T-helper 9 cell (primary cell): Measurements from ENCODE around the gene TFPI.
"Not testable (repeated sequence)": the region's sequence is repeated elsewhere in the genome, so short reads cannot be mapped to it uniquely, and the experiment has no call there.

Source experiments
- DNase-seq: peaks from one replicate; pipeline ENCODE4 v3.0.0-alpha.2; 2020

TFPI gene

DNA sequence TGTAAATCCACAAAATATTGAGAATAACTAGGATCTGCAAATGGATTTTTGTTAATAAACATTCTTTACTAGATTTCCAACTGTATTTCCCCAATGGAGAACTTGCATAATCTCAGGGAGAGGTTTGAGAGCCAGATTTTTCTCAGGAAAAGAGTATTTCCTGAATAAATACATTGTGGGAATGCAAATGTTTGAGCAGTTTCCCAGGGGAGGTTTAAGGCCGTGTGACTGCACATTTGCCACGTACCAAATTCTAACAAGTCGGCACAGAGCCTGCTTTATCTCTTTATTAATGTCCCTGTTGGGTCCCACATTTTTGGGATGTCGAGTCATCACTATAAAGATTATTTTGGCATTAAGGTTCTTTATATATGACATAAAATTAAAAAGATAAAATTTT lies 27.0 kb downstream of the TFPI start:
- DNase-seq: no peak

DNA sequence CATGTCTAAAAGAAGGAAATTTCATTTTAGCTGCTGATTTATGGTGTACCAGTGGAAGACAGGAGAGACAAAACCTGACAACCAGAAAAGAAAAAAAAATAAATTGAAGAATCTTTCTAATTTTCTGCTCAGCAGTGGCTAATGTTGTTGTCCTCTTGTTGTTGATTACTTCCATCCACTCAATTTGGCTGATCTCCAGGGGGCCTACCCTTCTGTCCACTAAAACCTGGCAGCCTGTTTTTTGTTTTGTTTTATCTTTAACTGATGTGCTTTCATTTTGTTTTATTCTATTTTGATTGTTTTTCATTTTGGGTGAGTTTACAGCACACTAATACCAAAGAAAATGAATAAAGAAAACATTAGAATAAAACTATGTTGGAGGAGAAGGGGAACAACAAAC lies 27.4 kb downstream of the TFPI start:
- no peak for DNase-seq

GRCh38 chr2:187525163-187525900 lies 28.9 kb downstream of the TFPI start:
- DNase-seq: no peak

DNA sequence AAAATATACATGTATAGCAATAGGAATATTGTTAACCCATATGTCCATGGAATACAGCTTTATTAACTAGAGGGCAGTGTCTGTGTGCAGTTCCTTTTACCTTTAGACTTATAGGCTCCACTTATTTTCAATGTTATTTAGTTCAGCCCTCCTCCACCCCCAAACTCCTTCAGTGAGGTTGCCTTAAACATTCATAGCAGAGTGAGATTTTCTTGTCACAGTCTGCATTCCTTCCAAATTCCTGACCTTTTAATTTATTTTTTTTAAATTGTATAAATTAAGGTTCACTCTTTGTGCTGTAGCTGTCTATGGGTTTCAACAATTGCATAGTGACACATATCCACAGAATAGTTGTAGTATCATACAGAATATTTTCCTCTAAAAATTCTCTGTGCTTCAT lies 30.9 kb downstream of the TFPI start:
- DNase-seq: no peak

DNA sequence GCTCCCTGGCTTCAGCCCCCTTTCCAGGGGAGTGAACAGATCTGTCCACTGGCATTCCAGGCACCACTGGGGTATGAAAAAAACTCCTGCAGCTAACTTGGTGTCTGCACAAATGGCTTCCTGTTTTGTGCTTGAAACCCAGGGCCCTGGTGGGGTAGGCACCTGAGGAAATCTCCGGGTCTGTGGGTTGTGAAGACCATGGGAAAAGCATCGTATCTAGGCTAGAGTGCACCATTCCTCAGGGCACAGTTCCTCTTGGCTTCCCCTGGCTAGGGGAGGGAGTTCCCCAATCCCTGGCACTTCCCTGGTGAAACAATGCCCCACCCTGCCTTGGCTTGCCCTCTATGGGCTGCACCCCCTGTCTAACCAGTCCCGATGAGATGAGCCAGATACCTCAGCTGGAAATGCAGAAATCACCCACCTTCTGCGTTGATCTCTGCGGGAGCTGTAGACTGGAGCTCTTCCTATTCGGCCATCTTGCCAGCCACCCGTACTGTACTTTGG lies 34.1 kb downstream of the TFPI start:
- no peak for DNase-seq

GRCh38 chr2:187519419-187520120 lies 34.7 kb downstream of the TFPI start:
- DNase-seq: no peak

DNA sequence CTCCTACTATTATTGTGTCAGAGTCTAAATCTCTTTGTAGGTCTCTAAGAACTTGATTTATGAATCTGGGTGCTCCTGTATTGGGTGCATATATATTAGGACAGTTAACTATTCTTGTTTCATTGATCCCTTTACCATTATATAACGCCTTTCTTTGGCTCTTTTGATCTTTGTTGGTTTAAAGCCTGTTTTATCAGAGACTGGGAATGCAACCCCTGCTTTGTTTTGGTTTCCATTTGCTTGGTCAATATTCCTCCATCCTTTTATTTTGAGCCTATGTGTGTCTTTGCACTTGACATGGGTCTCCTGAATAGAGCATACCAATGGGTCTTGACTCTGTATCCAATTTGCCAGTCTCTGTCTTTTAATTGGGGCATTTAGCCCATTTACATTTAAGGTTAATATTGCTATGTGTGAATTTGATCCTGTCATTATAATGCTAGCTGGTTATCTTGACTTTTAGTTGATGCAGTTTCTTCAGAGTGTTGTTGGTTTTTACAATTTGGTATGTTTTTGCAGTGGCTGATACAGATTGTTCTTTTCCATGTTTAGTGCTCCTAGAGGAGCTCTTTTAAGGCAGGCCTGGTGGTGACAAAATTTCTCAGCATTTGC lies 36.4 kb downstream of the TFPI start:
- DNase-seq: not testable (repeated sequence)

DNA sequence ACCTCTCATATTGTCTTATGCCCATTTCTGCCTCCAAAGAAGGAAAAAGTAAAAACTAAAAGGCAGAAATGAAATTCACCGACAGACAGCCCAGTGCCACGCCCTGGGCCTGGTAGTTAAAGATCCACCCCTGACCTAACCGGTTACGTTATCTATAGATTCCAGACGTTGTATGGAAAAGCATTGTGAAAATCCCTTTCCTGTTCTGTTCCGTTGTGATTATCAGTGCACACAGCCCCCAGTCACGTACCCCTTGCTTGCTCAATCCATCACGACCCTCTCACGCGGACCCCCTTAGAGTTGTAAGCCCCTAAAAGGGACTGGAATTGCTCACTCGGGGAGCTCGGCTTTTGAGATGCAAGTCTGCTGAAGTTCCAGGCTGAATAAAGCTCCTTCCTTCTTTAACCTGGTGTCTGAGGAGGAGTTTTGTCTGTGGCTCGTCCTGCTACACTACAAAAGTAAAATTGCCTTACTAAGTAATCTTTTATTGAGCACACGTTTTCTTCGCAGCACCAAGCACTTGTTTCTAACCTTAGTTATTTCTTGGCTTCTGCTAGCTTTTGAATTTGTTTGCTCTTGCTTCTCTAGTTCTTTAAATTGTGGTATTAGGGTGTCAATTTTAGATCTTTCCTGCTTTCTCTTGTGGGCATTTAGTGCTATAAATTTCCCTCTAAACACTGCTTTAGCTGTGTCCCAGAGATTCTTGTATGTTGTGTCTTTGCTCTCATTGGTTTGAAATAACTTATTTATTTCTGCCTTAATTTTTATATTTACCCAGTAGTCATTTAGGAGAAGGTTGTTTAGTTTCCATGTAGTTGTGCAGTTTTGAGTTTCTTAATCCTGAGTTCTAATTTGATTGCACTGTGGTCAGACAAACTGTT lies 37.4 kb downstream of the TFPI start:
- DNase-seq: not testable (repeated sequence)

DNA sequence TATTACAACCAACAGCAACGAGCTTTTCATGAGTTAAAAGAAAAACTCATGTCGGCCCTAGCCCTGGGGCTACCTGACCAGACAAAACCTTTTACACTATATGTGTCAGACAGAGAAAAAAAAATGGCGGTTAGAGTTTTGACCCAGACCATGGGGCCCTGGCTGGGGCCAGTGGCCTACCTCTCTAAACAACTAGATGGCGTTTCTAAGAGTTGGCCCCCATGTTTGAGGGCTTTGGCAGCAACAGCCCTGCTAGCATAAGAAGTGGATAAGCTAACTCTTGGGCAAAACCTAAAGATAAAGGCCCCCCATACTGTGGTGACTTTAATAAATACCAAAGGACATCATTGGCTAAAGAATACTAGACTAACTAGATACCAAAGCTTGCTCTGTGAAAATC lies 39.3 kb downstream of the TFPI start:
- no peak for DNase-seq

- DNase-seq: not testable (repeated sequence)
Measured at GRCh38 chr2:187514235-187514829, 39.9 kb downstream of the TFPI start.

GRCh38 chr2:187513460-187514234 lies 40.6 kb downstream of the TFPI start:
- not testable (repeated sequence) for DNase-seq

DNA sequence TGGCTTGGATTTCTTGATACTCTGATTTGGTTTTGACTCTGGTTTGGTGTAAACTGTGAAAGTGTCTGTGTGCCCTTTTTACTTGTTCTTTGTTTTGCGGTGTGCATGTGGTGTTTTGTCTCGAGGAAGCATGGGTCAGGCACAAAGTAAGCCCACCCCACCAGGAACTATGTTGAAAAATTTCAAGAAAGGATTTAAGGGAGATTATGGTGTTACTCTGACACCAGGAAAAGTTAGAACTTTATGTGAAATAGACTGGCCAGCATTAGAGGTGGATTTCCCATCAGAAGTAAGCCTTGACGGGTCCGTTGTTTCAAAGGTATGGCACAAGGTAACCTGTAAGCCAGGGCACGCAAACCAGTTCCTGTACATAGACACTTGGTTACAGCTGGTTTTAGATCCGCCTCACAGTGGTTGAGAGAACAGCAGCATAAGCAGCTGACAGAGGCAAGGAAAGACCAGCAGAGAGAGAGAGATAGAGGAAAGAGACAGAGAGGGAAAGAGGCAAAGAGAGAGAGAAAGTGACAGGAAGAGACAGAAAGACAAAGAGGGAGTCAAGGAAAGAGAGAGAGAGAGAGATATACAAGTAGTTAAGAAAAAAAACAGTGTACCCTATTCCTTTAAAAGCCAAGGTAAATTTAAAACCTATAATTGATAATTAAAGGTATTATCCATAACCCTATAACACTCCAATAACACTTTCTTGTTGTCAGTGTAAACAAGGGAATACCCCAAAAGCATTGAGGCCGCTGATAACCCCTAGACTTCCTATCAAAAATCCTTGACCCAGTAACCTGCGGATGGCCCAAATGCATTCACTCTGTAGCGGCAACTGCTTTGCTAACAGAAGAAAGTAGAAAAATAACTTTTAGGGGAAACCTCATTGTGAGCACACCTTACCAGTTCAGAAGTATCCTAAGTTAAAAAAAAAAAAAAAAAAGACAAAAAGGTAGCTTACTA lies 42.6 kb downstream of the TFPI start:
- no peak for DNase-seq

DNA sequence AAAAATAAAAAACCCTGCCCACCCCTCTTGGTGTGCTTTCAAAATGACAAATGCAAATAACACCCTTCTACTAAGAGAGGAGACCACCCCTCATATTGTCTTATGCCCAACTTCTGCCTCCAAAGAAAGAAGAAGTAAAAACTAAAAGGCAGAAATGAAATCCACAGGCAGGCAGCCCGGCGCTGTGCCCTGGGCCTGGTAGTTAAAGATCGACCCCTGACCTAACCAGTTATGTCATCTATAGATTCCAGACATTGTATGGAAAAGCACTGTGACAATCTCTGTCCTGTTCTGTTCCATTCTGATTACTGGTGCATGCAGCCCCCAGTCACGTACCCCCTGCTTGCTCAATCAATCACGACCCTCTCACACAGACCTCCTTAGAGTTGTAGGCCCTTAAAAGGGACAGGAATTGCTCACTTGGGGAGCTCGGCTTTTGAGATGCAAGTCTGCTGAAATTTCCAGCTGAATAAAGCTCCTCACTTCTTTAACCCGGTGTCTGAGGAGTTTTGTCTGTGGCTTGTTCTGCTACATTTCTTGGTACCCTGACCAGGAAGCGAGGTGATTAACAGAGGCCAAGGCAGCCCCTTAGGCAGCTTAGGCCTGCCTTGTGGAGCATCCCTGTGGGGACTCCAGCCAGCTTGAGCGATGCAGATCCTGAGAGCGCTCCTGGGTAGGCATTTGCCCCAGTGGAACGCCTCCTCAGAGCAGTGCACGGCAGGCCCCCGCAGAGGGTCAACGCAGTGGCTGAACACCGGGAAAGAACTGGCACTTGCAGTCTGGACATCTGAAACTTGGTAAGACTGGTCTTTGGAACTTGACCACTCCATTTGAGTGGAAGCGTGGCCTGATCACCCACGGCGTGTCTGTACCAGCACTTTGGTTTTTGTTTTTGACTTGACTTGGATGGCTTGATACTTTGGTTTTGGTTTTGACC lies 43.5 kb downstream of the TFPI start:
- DNase-seq: not testable (repeated sequence)

GRCh38 chr2:187509667-187510417 lies 44.4 kb downstream of the TFPI start:
- DNase-seq: no peak

- no peak for DNase-seq
Measured at GRCh38 chr2:187506416-187506815, 47.8 kb downstream of the TFPI start.

DNA sequence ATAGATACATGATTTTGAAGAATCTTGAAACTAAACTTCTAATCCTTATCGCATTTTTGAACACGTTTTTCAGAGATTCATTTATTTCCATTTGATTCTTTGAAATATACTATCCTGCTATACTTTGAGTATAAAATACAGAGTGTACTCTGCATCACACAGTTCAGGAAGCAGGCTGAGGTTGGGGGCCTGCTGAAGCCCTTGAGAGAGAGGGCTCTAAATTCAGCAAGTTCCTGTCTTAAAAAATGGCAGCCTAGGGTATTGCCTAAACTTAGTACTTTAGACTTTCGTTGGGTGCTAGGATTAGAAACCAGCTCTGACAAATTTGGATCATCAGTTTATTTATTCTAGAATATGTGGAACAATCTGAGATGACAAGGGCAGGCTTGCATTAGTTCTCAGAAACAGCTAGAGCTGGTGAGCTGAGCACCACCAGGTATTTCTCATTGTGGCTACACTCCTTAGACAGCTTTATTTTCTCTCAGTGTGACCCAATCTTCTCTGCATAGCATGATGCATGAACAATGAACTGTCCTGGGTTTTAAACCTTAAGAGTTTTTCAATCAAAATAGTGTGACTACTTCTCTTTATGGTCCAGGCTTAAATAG lies 49.1 kb downstream of the TFPI start:
- no peak for DNase-seq

- no peak for DNase-seq
Measured at GRCh38 chr2:187504312-187504921, 49.8 kb downstream of the TFPI start.
